HepG2 (cell line): ENCODE results near the gene EBF4. TPM values are rescaled to one million over a fixed set of nuclear protein-coding genes. Genes with fewer than 3 reads are reported as not detected.

ENCODE experiments used
- ATF4 ChIP-seq, 2 experiments: fragments of 450-650 bp in 1 of 2; sonication (generic) in 1 of 2; formaldehyde crosslinking; IDR thresholded peaks; 2 replicates each; pipeline versions ENCODE4 v1.5.0 to v1.8.0; 2020 to 2022; ENCODE audit warnings: mild to moderate bottlenecking in 1 of 2, missing genetic modification reagents in 1 of 2
- PBX2 ChIP-seq: IDR thresholded peaks from 2 replicates; pipeline ENCODE4 v1.6.1; 2016; ENCODE audit warnings: control low read depth
- SKIL ChIP-seq: sonication (generic); formaldehyde crosslinking; IDR thresholded peaks from 2 replicates; pipeline ENCODE4 v1.8.0; 2022; ENCODE audit warnings: missing genetic modification reagents, mild to moderate bottlenecking, moderate library complexity, borderline replicate concordance
- SRSF1 ChIP-seq: fragments of 200-400 bp; formaldehyde crosslinking; optimal IDR thresholded peaks from 2 replicates; pipeline ENCODE3; 2017; ENCODE audit warnings: mild to moderate bottlenecking, low read depth, low read length, moderate library complexity
- TBX2 ChIP-seq: sonication (generic); formaldehyde crosslinking; IDR thresholded peaks from 2 replicates; pipeline ENCODE4 v1.5.0; 2020; ENCODE audit warnings: missing genetic modification reagents, mild to moderate bottlenecking, borderline replicate concordance
- ZBTB40 ChIP-seq, 2 experiments: fragments of 450-650 bp in 1 of 2; sonication (generic) in 1 of 2; formaldehyde crosslinking in 1 of 2; IDR thresholded peaks; 2 replicates each; pipeline versions ENCODE4 v1.6.1 to v1.8.0; 2016 to 2022; ENCODE audit warnings: antibody characterized with exemption in 1 of 2, mild to moderate bottlenecking in 1 of 2, missing genetic modification reagents in 1 of 2
- ZFP36L1 ChIP-seq: sonication (generic); formaldehyde crosslinking; IDR thresholded peaks from 2 replicates; pipeline ENCODE4 v1.8.0; 2022; ENCODE audit warnings: mild to moderate bottlenecking, missing genetic modification reagents, moderate library complexity
- ZNF143 ChIP-seq: sonication (generic); formaldehyde crosslinking; IDR thresholded peaks from 2 replicates; pipeline ENCODE4 v1.4.0; 2020; ENCODE audit warnings: missing genetic modification reagents
- ZNF678 ChIP-seq: sonication (generic); formaldehyde crosslinking; IDR thresholded peaks from 2 replicates; pipeline ENCODE4 v1.4.0; 2020; ENCODE audit warnings: mild to moderate bottlenecking, missing genetic modification reagents
- polyA plus RNA-seq, 8 experiments: library from polyadenylated mRNA; depleted of rRNA in 3 of 8; stranded (reverse) in 7 of 8; unstranded in 1 of 8; fragments of >200 nt; fragmentation: Illumina TruSeq in 4 of 8; extraction: Trizol in 4 of 8; gene quantifications; 2 replicates each; pipeline versions ENCODE4 v1.2.1 to v1.2.3, GENCODE V29; 2011 to 2016; ENCODE audit warnings: low read depth in 4 of 8, missing spikeins in 1 of 8, mixed read lengths in 1 of 8; ENCODE audit not compliant: insufficient read depth in 1 of 8
- total RNA-seq, 5 experiments: library from RNA; depleted of rRNA; stranded (reverse); fragments of >200 nt; fragmentation: Illumina TruSeq; extraction: Trizol; gene quantifications; 2 replicates each; pipeline ENCODE4 v1.2.3, GENCODE V29; 2016; ENCODE audit warnings: low read depth in 1 of 5

Gene EBF4
- total and polyA plus RNA-seq, 2 of the 13 experiments (the other 11 are each of a cell fraction or from before 2014, with no cell fraction given): 0.84 to 2.2 TPM

GRCh38 chr20:2693286-2694007 lies 867 bp downstream of the EBF4 start (continued):
- TF ChIP-seq ZNF678 (CRISPR knock-in tag) (0 out of 2 replicates have a peak, but pooled peaks have one; percentile 55), SKIL (CRISPR knock-in tag) (0 out of 2 replicates have a peak, but pooled peaks have one; percentile 9), ZFP36L1 (CRISPR knock-in tag) (no peak), ZBTB40 (IDR thresholded peaks at IDR 0.05) (no peak), ZBTB40 (CRISPR knock-in tag; IDR thresholded peaks at IDR 0.05) (peak; percentile 11; the same call in 1 of the 2 replicates), ATF4 (CRISPR knock-in tag; IDR thresholded peaks at IDR 0.05) (no peak), PBX2 (CRISPR knock-in tag) (no peak), SRSF1 (peak; percentile 13), ZNF143 (CRISPR knock-in tag) (no peak), TBX2 (CRISPR knock-in tag) (peak; percentile 44; the same call in 1 of the 2 replicates)
